Panc1 (cell line): ENCODE data around the gene THSD7A.

ENCODE experiments used
- POLR2AphosphoS5 ChIP-seq: IDR thresholded peaks from 2 replicates; pipeline ENCODE4 v1.6.1; 2012; ENCODE audit warnings: mild to moderate bottlenecking, low read depth, low read length, moderate library complexity
- REST ChIP-seq, 2 experiments: IDR thresholded peaks; 2 replicates each; pipeline ENCODE4 v1.6.1; 2011 to 2012; ENCODE audit warnings: low read depth in 2 of 2, control low read depth in 1 of 2, low read length in 1 of 2, mild to moderate bottlenecking in 1 of 2, moderate library complexity in 1 of 2; ENCODE audit not compliant: insufficient read depth in 1 of 2
- SIN3A ChIP-seq: IDR thresholded peaks from 2 replicates; pipeline ENCODE4 v1.6.1; 2012; ENCODE audit warnings: low read depth, mild to moderate bottlenecking, low read length, moderate library complexity, borderline replicate concordance; ENCODE audit not compliant: insufficient read depth
- TF ChIP-seq, protein P1 (sequence below): fragments of 450-650 bp; IDR thresholded peaks from 2 replicates; pipeline ENCODE4 v1.5.1; 2017; ENCODE audit warnings: mild to moderate bottlenecking

- TF ChIP-seq, protein P1, sequence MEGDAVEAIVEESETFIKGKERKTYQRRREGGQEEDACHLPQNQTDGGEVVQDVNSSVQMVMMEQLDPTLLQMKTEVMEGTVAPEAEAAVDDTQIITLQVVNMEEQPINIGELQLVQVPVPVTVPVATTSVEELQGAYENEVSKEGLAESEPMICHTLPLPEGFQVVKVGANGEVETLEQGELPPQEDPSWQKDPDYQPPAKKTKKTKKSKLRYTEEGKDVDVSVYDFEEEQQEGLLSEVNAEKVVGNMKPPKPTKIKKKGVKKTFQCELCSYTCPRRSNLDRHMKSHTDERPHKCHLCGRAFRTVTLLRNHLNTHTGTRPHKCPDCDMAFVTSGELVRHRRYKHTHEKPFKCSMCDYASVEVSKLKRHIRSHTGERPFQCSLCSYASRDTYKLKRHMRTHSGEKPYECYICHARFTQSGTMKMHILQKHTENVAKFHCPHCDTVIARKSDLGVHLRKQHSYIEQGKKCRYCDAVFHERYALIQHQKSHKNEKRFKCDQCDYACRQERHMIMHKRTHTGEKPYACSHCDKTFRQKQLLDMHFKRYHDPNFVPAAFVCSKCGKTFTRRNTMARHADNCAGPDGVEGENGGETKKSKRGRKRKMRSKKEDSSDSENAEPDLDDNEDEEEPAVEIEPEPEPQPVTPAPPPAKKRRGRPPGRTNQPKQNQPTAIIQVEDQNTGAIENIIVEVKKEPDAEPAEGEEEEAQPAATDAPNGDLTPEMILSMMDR = no peak
- TF ChIP-seq SIN3A (no peak), REST (IDR thresholded peaks at IDR 0.05; ENCODE audit: insufficient read depth in 1 of 2, low read depth in 2 of 2, low read length in 1 of 2) (no peak), POLR2AphosphoS5 (no peak)
These were observed 176.4 kb downstream of the THSD7A start for GRCh38 chr7:11655642-11656041.
